WTC11 (cell line): ENCODE data around the gene MPC1. TPM values are rescaled to one million over a fixed set of nuclear protein-coding genes. Genes with fewer than 3 reads are reported as not detected.
A peak's percentile ranks its signal among the peaks of the same experiment; 100 is the strongest.

Experiments
- ATAC-seq: fragments of 200-7000 bp; cut with Tn5 transposase; 2 replicates; pipeline ENCODE4 v1.10.0; 2021; ENCODE audit warnings: mild to moderate bottlenecking, moderate library complexity
- CTCF ChIA-PET: fragments of 300-600 bp; sonication (Branson Sonifier 250); formaldehyde crosslinking; loops from one replicate; lab custom pipeline; 2021; ENCODE audit warnings: antibody characterized with exemption; lab: Charles Lee
- POLR2A ChIA-PET: fragments of 350-600 bp; sonication (Branson Sonifier 250); formaldehyde crosslinking; loops from one replicate; lab custom pipeline; 2021; ENCODE audit warnings: antibody characterized with exemption; lab: Charles Lee
- DNase-seq: peaks from one replicate; pipeline ENCODE4 v3.0.0; 2021; ENCODE audit warnings: low spot score
- H3K27ac Mint-ChIP-seq: 2 replicates; pipeline ENCODE4 v1.8.0; 2021; ENCODE audit warnings: mixed read lengths
- H3K27me3 Mint-ChIP-seq: 2 replicates; pipeline ENCODE4 v1.8.0; 2021; ENCODE audit warnings: low read depth, mild to moderate bottlenecking, moderate library complexity, mixed read lengths
- H3K36me3 Mint-ChIP-seq: 2 replicates; pipeline ENCODE4 v1.8.0; 2021; ENCODE audit warnings: mixed read lengths
- H3K4me1 Mint-ChIP-seq: 2 replicates; pipeline ENCODE4 v1.8.0; 2022; ENCODE audit warnings: mixed read lengths
- H3K4me3 Mint-ChIP-seq: 2 replicates; pipeline ENCODE4 v1.8.0; 2021; ENCODE audit warnings: mild to moderate bottlenecking, moderate library complexity, mixed read lengths
- H3K9me3 Mint-ChIP-seq: 2 replicates; pipeline ENCODE4 v1.8.0; 2021; ENCODE audit warnings: mixed read lengths
- ATF3 ChIP-seq: sonication (generic); formaldehyde crosslinking; conservative IDR thresholded peaks from 2 replicates; pipeline ENCODE4 v1.8.1; 2022; ENCODE audit warnings: mild to moderate bottlenecking, missing genetic modification reagents
- CREB1 ChIP-seq: sonication (generic); formaldehyde crosslinking; IDR thresholded peaks from 2 replicates; pipeline ENCODE4 v1.8.0; 2023; ENCODE audit warnings: mild to moderate bottlenecking, missing genetic modification reagents
- ESRRA ChIP-seq: sonication (generic); formaldehyde crosslinking; IDR thresholded peaks from 2 replicates; pipeline ENCODE4 v1.8.1; 2022; ENCODE audit warnings: mild to moderate bottlenecking, missing genetic modification reagents, borderline replicate concordance
- GRHL2 ChIP-seq: fragments of 250-450 bp; sonication (Bioruptor Pico); IDR thresholded peaks from 2 replicates; pipeline ENCODE4 v1.8.0; 2022; ENCODE audit warnings: mild to moderate bottlenecking, moderate library complexity; ENCODE audit not compliant: insufficient replicate concordance, severe bottlenecking
- IRF2 ChIP-seq: sonication (generic); formaldehyde crosslinking; IDR thresholded peaks from 2 replicates; pipeline ENCODE4 v1.8.0; 2022; ENCODE audit warnings: low read depth, missing genetic modification reagents, borderline replicate concordance
- JAZF1 ChIP-seq: fragments of 250-450 bp; sonication (Bioruptor Pico); IDR thresholded peaks from 2 replicates; pipeline ENCODE4 v1.9.0; 2021; ENCODE audit warnings: moderate library complexity, mild to moderate bottlenecking, inconsistent platforms
- NFE2L1 ChIP-seq: sonication (generic); formaldehyde crosslinking; IDR thresholded peaks from 2 replicates; pipeline ENCODE4 v1.8.1; 2023; ENCODE audit warnings: missing genetic modification reagents
- NR2C2 ChIP-seq: sonication (generic); formaldehyde crosslinking; IDR thresholded peaks from 2 replicates; pipeline ENCODE4 v1.8.0; 2022; ENCODE audit warnings: mild to moderate bottlenecking, missing genetic modification reagents
- NR3C1 ChIP-seq: sonication (generic); formaldehyde crosslinking; conservative IDR thresholded peaks from 2 replicates; pipeline ENCODE4 v1.8.1; 2023; ENCODE audit warnings: low read depth, mild to moderate bottlenecking, missing genetic modification reagents
- TCF7 ChIP-seq: sonication (generic); formaldehyde crosslinking; IDR thresholded peaks from 2 replicates; pipeline ENCODE4 v1.8.0; 2022; ENCODE audit warnings: mild to moderate bottlenecking, low read depth, missing genetic modification reagents, moderate library complexity
- USF2 ChIP-seq: sonication (generic); formaldehyde crosslinking; IDR thresholded peaks from 2 replicates; pipeline ENCODE4 v1.8.1; 2023; ENCODE audit warnings: mild to moderate bottlenecking, missing genetic modification reagents, moderate library complexity
- ZBTB21 ChIP-seq: sonication (generic); formaldehyde crosslinking; IDR thresholded peaks from 2 replicates; pipeline ENCODE4 v1.8.1; 2023; ENCODE audit warnings: mild to moderate bottlenecking, missing genetic modification reagents, borderline replicate concordance
- ZNF232 ChIP-seq: sonication (generic); formaldehyde crosslinking; IDR thresholded peaks from 2 replicates; pipeline ENCODE4 v1.8.0; 2022; ENCODE audit warnings: mild to moderate bottlenecking, missing genetic modification reagents
- ZNF281 ChIP-seq: sonication (generic); formaldehyde crosslinking; IDR thresholded peaks from 2 replicates; pipeline ENCODE4 v1.8.0; 2023; ENCODE audit warnings: mild to moderate bottlenecking, missing genetic modification reagents
- ZNF425 ChIP-seq: fragments of 250-450 bp; sonication (Bioruptor Pico); conservative IDR thresholded peaks from 2 replicates; pipeline ENCODE4 v1.9.0; 2021; ENCODE audit warnings: mild to moderate bottlenecking
- ZNF671 ChIP-seq: fragments of 250-450 bp; sonication (Bioruptor Pico); IDR thresholded peaks from 2 replicates; pipeline ENCODE4 v1.8.0; 2021; ENCODE audit warnings: mild to moderate bottlenecking
- total RNA-seq: library from RNA; stranded (reverse); gene quantifications from 3 replicates; pipeline ENCODE4 v1.2.3, GENCODE V29; 2021

The MPC1 gene
- total RNA-seq, 1 experiment from 2014 or later = 10.7 TPM

- peak; percentile 48 for ATAC-seq
- TF ChIP-seq NR2C2 (CRISPR knock-in tag) (no peak), ZNF671 (no peak), ZNF281 (CRISPR knock-in tag) (no peak), NR3C1 (CRISPR knock-in tag) (no peak), IRF2 (CRISPR knock-in tag) (no peak), ATF3 (CRISPR knock-in tag) (no peak), USF2 (CRISPR knock-in tag) (no peak)
Observed at GRCh38 chr6:166318649-166319600, 63.8 kb downstream of the MPC1 start.

GRCh38 chr6:166318227-166318626 is 64.5 kb downstream of the MPC1 start:
- no peak overlapping the region for H3K4me3 Mint-ChIP-seq
- ChIA-PET POLR2A (no interaction called here), CTCF (interaction anchor here (0.7 to 2.0 kb wide), 4 partner anchors 11 to 83 kb away, joined by 4 to 10 read pairs (median 4); no protein-coding TSS in a partner anchor)
- H3K9me3 Mint-ChIP-seq = no peaks in the 10 kb centered on the region
- ATAC-seq (no peak), DNase-seq (no peak)
- H3K36me3 Mint-ChIP-seq = peaks cover 16% of the 10 kb centered on the region
- no peak for TF ChIP-seq ZNF232 (CRISPR knock-in tag)
- no peak for TF ChIP-seq JAZF1 (CRISPR knock-in tag)
- TF ChIP-seq IRF2 (CRISPR knock-in tag) = no peak
- no peak for TF ChIP-seq TCF7 (CRISPR knock-in tag)
- no peak for TF ChIP-seq NFE2L1 (CRISPR knock-in tag)
- no peak for TF ChIP-seq ZNF425 (CRISPR knock-in tag)
- TF ChIP-seq ESRRA = no peak
- TF ChIP-seq GRHL2 (CRISPR knock-in tag) = no peak
- TF ChIP-seq CREB1 (CRISPR knock-in tag) = no peak
- TF ChIP-seq ZBTB21 (CRISPR knock-in tag) = no peak
- peak overlapping the region; percentile 74 for H3K27ac Mint-ChIP-seq
- H3K4me1 Mint-ChIP-seq = peaks cover 16% of the 10 kb centered on the region
- no peaks in the 10 kb centered on the region for H3K27me3 Mint-ChIP-seq

More at GRCh38 chr6:166318649-166319600, 63.8 kb downstream of the MPC1 start:
- H3K4me3 Mint-ChIP-seq = no peak overlapping the region
- peak overlapping the region; percentile 74 for H3K27ac Mint-ChIP-seq
- DNase-seq = no peak
- H3K9me3 Mint-ChIP-seq = no peaks in the 10 kb centered on the region
- no peaks in the 10 kb centered on the region for H3K27me3 Mint-ChIP-seq
- peaks cover 16% of the 10 kb centered on the region for H3K4me1 Mint-ChIP-seq
- ChIA-PET CTCF (interaction anchor here (0.7 to 2.0 kb wide), 4 partner anchors 11 to 82 kb away, joined by 4 to 10 read pairs (median 4); no protein-coding TSS in a partner anchor), POLR2A (no interaction called here)
- peaks cover 21% of the 10 kb centered on the region for H3K36me3 Mint-ChIP-seq
